ENCODE measurements around the gene BBLN.

BBLN gene

DNA sequence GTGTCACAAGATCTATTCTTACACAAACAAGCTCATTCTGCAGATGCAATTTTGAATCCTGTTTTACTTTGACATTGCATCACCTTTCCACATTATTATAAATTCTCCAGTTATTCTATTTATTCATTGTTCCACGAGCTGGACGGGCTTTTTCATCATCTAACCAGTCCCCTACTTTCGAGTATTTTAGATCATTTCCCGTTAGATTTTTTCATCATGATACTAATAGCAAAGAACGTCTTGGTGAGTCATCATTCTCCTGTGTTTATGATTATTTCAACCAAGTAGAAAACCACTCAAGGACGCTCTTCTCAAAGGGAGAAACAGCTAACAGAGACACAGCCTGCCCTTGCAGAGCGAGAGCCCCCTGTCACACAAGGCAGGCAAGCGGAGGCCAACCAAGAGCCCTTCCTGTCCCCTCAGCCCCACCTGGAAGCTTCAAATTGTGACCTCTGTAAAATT lies 15.1 kb downstream of the BBLN start:
- Histone ChIP-seq H3F3A (ENCODE audit: insufficient read depth, low read length) (no peaks in the 10 kb centered on the region), H3K79me2 (ENCODE audit: low read length) (no peaks in the 10 kb centered on the region), H3K27ac (ENCODE audit: low read length) (no peak overlapping the region), H3K4me2 (ENCODE audit: low read depth, low read length) (no peak overlapping the region), H3K9me2 (replicated peaks; ENCODE audit: insufficient read depth, low read length) (no peaks in the 10 kb centered on the region), H3K4me1 (ENCODE audit: low read length) (no peaks in the 10 kb centered on the region), H3K4me3 (ENCODE audit: low read length) (no peak overlapping the region), H3K9me3 (replicated peaks; ENCODE audit: insufficient read depth, low read length) (no peaks in the 10 kb centered on the region), H3K36me3 (replicated peaks; ENCODE audit: insufficient read depth, low read length) (no peaks in the 10 kb centered on the region), H2AFZ (ENCODE audit: low read length) (no peak overlapping the region), H3K9ac (ENCODE audit: low read length) (no peak overlapping the region), H4K20me1 (ENCODE audit: insufficient read depth, low read length) (0 out of 2 replicates have a peak, but pooled peaks cover 3% of the 10 kb centered on the region), H3K27me3 (replicated peaks; ENCODE audit: insufficient read depth, low read length) (no peaks in the 10 kb centered on the region)
- DNase-seq: no peak
- TF ChIP-seq EZH2phosphoT487 (IDR thresholded peaks at IDR 0.05; ENCODE audit: low read length): no peak
- no peak for TF ChIP-seq EZH2 (optimal IDR thresholded peaks at IDR 0.05; ENCODE audit: low read depth, low read length)
- TF ChIP-seq, protein P1, sequence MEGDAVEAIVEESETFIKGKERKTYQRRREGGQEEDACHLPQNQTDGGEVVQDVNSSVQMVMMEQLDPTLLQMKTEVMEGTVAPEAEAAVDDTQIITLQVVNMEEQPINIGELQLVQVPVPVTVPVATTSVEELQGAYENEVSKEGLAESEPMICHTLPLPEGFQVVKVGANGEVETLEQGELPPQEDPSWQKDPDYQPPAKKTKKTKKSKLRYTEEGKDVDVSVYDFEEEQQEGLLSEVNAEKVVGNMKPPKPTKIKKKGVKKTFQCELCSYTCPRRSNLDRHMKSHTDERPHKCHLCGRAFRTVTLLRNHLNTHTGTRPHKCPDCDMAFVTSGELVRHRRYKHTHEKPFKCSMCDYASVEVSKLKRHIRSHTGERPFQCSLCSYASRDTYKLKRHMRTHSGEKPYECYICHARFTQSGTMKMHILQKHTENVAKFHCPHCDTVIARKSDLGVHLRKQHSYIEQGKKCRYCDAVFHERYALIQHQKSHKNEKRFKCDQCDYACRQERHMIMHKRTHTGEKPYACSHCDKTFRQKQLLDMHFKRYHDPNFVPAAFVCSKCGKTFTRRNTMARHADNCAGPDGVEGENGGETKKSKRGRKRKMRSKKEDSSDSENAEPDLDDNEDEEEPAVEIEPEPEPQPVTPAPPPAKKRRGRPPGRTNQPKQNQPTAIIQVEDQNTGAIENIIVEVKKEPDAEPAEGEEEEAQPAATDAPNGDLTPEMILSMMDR (IDR thresholded peaks at IDR 0.05; ENCODE audit: low read length): no peak

DNA sequence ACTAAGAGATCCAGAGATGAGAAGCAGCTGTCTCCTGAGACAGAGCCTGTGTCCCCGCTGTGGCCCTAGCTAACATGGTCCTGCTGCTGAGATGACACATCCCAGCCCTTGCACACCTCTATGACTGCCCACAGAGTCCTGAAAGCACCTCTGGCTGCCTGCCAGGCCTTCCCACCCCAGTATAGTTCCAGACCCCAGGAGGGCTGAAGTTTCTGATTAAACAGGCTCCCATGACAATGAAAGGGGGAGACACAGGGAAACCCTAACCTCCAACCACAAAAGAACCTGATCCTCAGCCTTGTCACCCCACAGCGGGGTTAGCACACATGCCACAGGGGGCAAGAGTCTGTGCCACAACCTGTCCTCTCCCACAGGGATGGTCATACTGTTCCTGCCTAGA lies 15.7 kb downstream of the BBLN start:
- Histone ChIP-seq H3K4me2 (ENCODE audit: low read depth, low read length) (no peak overlapping the region), H3K36me3 (replicated peaks; ENCODE audit: insufficient read depth, low read length) (no peaks in the 10 kb centered on the region), H3K9ac (ENCODE audit: low read length) (no peak overlapping the region), H2AFZ (ENCODE audit: low read length) (no peak overlapping the region), H3K9me2 (replicated peaks; ENCODE audit: insufficient read depth, low read length) (no peaks in the 10 kb centered on the region), H3K79me2 (ENCODE audit: low read length) (no peaks in the 10 kb centered on the region), H3K27ac (ENCODE audit: low read length) (no peak overlapping the region), H3K4me3 (ENCODE audit: low read length) (no peak overlapping the region), H3K4me1 (ENCODE audit: low read length) (no peaks in the 10 kb centered on the region), H3K27me3 (replicated peaks; ENCODE audit: insufficient read depth, low read length) (no peaks in the 10 kb centered on the region), H4K20me1 (ENCODE audit: insufficient read depth, low read length) (0 out of 2 replicates have a peak, but pooled peaks cover 3% of the 10 kb centered on the region), H3F3A (ENCODE audit: insufficient read depth, low read length) (no peaks in the 10 kb centered on the region), H3K9me3 (replicated peaks; ENCODE audit: insufficient read depth, low read length) (no peaks in the 10 kb centered on the region)
- TF ChIP-seq, protein P1 (IDR thresholded peaks at IDR 0.05; ENCODE audit: low read length): no peak
- TF ChIP-seq EZH2 (optimal IDR thresholded peaks at IDR 0.05; ENCODE audit: low read depth, low read length): no peak
- no peak for TF ChIP-seq EZH2phosphoT487 (IDR thresholded peaks at IDR 0.05; ENCODE audit: low read length)
- no peak for DNase-seq

DNA sequence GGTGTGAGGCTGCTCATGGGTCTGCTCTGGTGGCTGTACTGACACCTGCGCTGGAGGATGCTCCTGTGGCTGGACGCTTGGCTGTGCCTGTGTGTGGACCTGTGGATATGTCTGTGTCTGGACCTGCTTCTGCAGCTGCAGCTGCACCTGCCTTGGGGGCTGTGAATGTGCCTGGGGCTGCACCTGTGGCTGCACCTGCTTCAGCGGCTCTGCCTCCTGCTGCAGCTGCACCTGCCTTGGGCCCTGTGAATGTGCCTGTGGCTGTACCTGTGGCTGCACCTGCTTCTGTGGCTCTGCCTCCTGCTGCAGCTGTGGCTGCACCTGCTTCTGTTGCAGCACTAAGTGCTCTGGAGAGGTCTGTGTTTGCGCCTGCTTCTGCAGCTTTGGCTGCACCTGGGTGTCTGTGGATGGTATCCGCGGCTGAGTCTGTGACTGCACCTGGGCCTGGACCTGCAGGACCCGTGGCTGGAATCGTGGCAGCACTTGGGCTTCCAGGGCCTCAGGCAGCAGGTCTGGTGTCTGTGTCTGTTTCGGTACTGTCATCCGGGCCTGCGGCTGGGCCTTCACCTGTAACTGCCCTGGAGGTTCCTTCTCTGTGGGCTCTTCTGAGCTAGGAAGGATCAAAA lies 18.9 kb downstream of the BBLN start:
- no peaks in the 10 kb centered on the region for H3K36me3 ChIP-seq (replicated peaks; ENCODE audit: insufficient read depth, low read length)
- no peaks in the 10 kb centered on the region for H3K9me3 ChIP-seq (replicated peaks; ENCODE audit: insufficient read depth, low read length)

More for the DNA sequence above, 18.9 kb downstream of the BBLN start:
- Histone ChIP-seq H3K27ac (ENCODE audit: low read length) (no peak overlapping the region), H3K9me2 (replicated peaks; ENCODE audit: insufficient read depth, low read length) (no peaks in the 10 kb centered on the region), H4K20me1 (ENCODE audit: insufficient read depth, low read length) (0 out of 2 replicates have a peak, but pooled peaks cover 3% of the 10 kb centered on the region), H3K4me1 (ENCODE audit: low read length) (no peaks in the 10 kb centered on the region), H3F3A (ENCODE audit: insufficient read depth, low read length) (no peaks in the 10 kb centered on the region), H3K4me3 (ENCODE audit: low read length) (no peak overlapping the region), H3K27me3 (replicated peaks; ENCODE audit: insufficient read depth, low read length) (no peaks in the 10 kb centered on the region), H2AFZ (ENCODE audit: low read length) (no peak overlapping the region), H3K4me2 (ENCODE audit: low read depth, low read length) (no peak overlapping the region), H3K79me2 (ENCODE audit: low read length) (no peaks in the 10 kb centered on the region), H3K9ac (ENCODE audit: low read length) (no peak overlapping the region)
- no peak for DNase-seq
- TF ChIP-seq EZH2 (optimal IDR thresholded peaks at IDR 0.05; ENCODE audit: low read depth, low read length): no peak
- no peak for TF ChIP-seq EZH2phosphoT487 (IDR thresholded peaks at IDR 0.05; ENCODE audit: low read length)
- TF ChIP-seq, protein P1 (IDR thresholded peaks at IDR 0.05; ENCODE audit: low read length): no peak

All from MM.1S (cell line).